ENCODE data around the gene KLHL6.
A peak's percentile ranks its signal among the peaks of the same experiment; 100 is the strongest.
"Not testable (repeated sequence)": the region's sequence is repeated elsewhere in the genome, so short reads cannot be mapped to it uniquely, and the experiment has no call there.

KLHL6 gene

GRCh38 chr3:183443395-183444385 is 111.8 kb downstream of the KLHL6 start:
- DNase-seq = no peak

DNA sequence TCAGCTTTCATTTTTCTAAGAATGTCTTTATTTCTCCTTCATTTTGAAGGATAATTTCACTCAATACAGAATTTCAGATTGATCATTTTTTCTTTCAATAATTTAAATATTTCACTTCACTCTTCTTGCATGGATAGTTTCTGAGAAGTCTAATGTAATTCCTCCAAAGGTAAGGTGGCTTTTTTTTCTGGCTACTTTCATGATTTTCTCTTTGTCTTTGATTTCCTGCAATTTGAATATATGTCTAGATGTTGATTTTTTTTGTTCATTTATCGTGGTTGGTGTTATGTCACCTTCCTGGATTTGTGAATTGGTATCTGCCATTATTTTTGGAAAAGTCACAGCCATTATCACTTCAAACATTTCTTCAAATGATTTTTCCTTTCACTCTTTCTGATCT is 112.5 kb downstream of the KLHL6 start:
- no peak for DNase-seq

GRCh38 chr3:183440521-183440920 is 115.0 kb downstream of the KLHL6 start:
- DNase-seq = not testable (repeated sequence)

- DNase-seq = no peak
Observed at GRCh38 chr3:183439515-183439914, 116.0 kb downstream of the KLHL6 start.

GRCh38 chr3:183438735-183439134 is 116.8 kb downstream of the KLHL6 start:
- peak; percentile 22 for DNase-seq

DNA sequence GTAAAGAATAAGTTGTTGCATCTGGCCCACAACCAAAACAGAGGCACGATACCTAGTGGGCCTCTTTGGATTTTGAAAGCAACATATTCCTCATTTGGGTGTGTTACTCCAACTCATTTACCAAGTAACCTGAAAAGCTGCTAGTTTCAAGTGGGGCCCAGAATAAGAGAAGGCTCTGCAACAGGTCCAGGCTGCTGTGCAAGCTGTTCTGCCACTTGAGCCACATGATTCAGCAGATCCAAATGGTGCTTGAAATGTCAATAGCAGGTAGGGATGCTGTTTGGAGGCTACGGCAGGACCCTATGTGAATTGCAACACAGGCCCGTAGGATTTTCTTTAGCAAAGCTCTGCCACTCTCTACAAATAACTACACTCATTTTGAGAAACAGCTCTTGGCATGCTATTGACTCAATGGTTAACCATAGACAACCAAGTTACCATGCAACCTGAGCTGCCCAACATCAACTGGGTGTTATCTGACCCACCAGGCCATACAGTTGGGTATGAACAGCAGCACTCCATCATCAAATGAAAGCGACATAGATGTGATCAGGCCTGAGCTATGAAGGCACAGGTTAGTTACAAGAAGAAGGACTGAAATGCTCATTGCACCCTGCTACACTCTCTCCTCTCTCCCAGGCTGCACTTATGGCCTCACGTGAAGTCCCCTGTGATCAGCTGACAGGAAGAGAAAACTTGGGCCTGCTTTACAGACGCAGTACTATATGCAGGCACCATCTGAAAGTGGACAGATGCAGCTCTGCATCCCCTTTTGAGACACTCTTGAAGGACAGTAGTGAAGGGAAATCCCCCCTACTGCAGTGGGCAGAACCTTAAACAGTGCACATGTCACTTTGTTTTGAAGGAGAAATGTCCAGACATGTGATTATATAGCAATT is 117.6 kb downstream of the KLHL6 start:
- peak; percentile 31 for DNase-seq
